Activated naive CD8-positive, alpha-beta T cell treated with anti-CD3 and anti-CD28 coated beads, Interleukin-2, amount 50 U/mL, for 24 hours (primary cell): ENCODE measurements around the gene ARHGEF4.

ENCODE experiments used
- ATAC-seq: fragments of 150-1000 bp; cut with Tn5 transposase; one replicate; pipeline ENCODE4 v1.10.0; 2021
- DNase-seq: peaks from one replicate; pipeline ENCODE4 v3.0.0; 2021
- H3K27ac Mint-ChIP-seq: one replicate; pipeline ENCODE4 v1.8.0; 2021; ENCODE audit warnings: mild to moderate bottlenecking, mixed read lengths
- H3K27me3 Mint-ChIP-seq: one replicate; pipeline ENCODE4 v1.8.0; 2021; ENCODE audit warnings: mixed read lengths
- H3K36me3 Mint-ChIP-seq: one replicate; pipeline ENCODE4 v1.8.0; 2021; ENCODE audit warnings: low read depth, mixed read lengths
- H3K4me1 Mint-ChIP-seq: one replicate; pipeline ENCODE4 v1.8.0; 2021; ENCODE audit warnings: mixed read lengths
- H3K4me3 Mint-ChIP-seq: one replicate; pipeline ENCODE4 v1.8.0; 2021; ENCODE audit warnings: mild to moderate bottlenecking, moderate library complexity, mixed read lengths
- H3K9me3 Mint-ChIP-seq: one replicate; pipeline ENCODE4 v1.8.0; 2021; ENCODE audit warnings: mixed read lengths

ARHGEF4 gene, protein sequence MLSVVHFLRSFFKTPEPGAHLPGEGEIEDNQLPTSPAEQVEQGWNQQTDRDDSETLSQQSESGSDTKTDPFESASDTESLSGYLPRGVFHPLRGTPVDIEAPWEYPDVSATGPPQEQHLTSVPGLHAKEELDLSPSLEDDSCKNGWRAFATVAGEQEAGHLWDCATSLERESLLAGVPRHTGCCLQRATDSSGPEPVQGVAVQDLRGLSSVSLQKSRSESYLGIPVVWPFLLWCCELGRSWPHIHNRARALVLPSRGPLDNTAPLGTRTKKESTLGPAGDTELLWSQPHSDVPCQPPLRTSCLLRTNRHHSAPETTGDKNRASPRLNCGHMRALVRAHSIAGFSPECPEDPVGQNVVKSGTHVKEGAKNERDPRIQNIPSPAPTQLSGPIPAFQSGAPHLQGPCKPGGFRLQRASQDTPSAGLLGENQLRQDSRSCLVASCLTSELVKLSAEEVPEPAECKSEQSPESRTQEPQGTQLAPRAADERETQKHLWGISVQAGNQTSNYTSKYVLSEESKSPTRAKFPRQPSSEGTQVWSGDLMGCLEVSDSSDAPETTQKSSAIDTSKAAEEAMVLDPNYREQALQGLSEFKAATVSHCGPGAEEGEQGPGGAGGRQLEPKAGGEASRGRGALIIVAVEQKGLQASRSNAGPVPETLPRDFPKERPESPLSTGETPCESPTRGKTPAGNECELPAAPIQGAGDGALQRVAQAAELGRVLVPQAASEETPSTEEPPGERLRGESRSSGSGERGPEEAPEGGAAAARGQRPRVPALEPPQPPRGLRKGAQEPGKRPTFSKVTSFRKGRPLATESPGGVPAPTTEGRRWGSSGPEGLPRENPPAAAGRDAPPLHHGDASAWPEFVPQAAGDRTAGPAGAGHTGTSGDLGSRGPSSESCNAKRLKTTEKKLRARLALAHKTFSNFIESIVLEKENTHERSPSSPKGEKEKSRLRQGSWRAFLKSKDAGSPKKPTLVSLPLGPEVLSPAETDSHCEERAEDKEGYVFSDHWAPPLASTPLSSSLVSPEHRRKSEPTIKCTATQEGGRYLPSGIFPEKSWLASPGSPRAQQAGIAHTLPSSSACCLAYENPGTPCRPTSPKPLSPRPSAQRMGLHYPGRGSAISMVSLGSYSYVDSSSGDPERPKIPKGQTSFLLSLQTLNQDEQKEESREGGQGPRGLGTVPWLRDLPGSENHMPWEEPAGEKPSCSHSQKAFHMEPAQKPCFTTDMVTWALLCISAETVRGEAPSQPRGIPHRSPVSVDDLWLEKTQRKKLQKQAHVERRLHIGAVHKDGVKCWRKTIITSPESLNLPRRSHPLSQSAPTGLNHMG (N-terminal part only)

DNA sequence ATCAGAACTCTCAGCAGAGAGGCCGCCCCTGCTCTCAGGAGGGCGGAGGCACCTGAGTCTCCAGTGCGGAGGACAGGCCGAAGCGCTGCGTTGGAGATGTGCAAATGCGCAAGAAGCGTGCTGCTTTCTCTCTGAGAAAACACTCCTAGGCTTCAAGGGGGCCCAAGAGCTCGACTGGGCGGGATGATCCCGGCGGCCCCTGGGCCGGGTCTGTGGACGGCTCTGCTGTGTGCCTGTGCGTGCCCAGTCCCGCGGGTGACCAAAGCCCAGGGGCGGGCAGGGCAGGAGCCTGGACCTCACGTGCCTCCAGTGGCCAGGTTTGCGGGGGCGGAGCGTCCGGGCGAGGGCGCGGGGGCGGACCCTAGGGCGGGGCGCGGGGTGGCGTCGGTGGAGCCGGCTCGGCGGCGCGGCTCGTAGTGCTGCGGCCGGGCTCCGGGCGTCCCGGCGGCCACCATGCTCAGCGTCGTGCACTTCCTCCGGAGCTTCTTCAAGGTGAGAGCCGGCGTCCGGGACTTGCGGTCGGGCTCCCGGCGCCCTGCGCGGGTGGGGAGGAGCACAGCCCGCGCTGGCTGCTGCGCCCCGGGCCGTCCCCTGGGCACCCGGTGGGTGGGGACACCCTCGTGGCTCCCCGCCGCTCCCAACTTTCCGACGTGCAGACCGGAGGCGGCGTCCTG lies at the start of gene ARHGEF4:
ARHGEF4 (plus strand) TSS at position 414 of the 674 bp plus-strand sequence; CDS start at position 454, 40 bp downstream.
- Mint-ChIP-seq H3K4me3 (no peak within 1 kb of the TSS), H3K27me3 (peaks cover 41% of the 10 kb centered on the region)
- ATAC-seq: peak; percentile 33

DNA sequence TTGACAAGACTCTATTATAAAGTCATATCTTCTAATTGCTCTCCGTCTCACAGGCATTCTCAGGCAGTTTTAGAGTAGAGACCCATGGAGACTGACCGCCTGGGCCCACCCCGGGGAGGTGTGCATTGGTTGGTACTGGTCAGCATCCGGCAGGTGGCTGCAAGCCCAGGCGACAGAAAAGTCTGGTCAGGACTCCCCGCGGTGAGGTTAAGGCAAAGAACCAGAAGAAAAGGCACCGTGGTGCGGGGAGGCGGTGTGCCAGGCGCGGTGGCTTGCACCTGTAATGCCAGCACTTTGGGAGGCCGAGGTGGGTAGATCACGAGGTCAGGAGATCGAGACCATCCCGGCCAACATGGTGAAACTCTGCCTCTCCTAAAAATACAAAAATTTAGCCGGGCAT lies 48.9 kb upstream of the ARHGEF4 start:
- Mint-ChIP-seq H3K27ac (no peak overlapping the region), H3K4me3 (no peak overlapping the region), H3K9me3 (no peaks in the 10 kb centered on the region), H3K4me1 (no peaks in the 10 kb centered on the region), H3K27me3 (peaks cover 9% of the 10 kb centered on the region), H3K36me3 (no peaks in the 10 kb centered on the region)
- DNase-seq (no peak), ATAC-seq (no peak)

More for the DNA sequence above, at the start of gene ARHGEF4:
- Mint-ChIP-seq H3K4me1 (peaks cover 1% of the 10 kb centered on the region), H3K36me3 (no peaks in the 10 kb centered on the region), H3K9me3 (no peaks in the 10 kb centered on the region), H3K27ac (no peak within 1 kb of the TSS)
- DNase-seq: peak; percentile 25

DNA sequence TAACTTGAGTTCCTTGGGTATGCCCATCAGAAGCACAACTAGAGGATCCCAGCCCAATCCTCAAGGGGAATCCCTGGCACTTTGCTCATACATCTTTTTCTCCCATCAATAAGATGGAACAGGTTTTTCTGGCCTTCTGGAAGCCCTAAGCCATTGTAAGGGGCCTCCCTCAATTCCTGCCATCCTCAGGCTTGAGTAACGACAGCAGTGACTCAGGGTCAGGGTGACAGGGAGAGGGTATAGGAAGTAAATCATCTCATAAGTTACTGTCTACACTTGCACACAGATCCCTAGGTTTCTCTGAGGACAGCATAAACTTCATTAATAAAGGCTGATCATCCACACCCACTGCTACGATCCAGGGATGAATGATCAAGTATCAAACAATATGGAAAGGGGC lies 46.4 kb upstream of the ARHGEF4 start:
- H3K4me3 Mint-ChIP-seq: no peak overlapping the region
- H3K9me3 Mint-ChIP-seq: no peaks in the 10 kb centered on the region
- DNase-seq (no peak), ATAC-seq (no peak)
- H3K36me3 Mint-ChIP-seq: no peaks in the 10 kb centered on the region
- H3K27ac Mint-ChIP-seq: no peak overlapping the region
- H3K27me3 Mint-ChIP-seq: peaks cover 8% of the 10 kb centered on the region
- H3K4me1 Mint-ChIP-seq: no peaks in the 10 kb centered on the region

GRCh38 chr2:130790804-130791616 lies 45.7 kb upstream of the ARHGEF4 start:
- H3K9me3 Mint-ChIP-seq: no peaks in the 10 kb centered on the region

DNA sequence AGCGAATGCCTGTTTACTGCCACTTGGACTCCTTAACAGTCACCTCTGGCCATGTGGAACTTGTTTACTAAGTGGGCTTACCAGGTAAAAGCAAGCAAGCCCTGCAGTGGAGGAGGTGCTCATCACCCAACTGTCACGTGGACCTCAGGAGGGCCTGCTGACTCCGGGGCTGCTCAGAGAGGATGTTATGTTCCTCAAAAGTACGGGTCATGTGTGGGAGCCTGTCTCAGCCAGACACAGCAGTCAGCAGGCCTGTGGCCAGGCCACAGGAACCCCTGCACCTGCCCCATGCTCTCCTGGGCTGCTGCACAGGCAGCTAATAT lies 45.1 kb upstream of the ARHGEF4 start:
- no peaks in the 10 kb centered on the region for H3K9me3 Mint-ChIP-seq
- peaks cover 2% of the 10 kb centered on the region for H3K4me1 Mint-ChIP-seq
- no peak overlapping the region for H3K4me3 Mint-ChIP-seq
- H3K27ac Mint-ChIP-seq: no peak overlapping the region
- DNase-seq (no peak), ATAC-seq (no peak)
- H3K27me3 Mint-ChIP-seq: peaks cover 8% of the 10 kb centered on the region
- no peaks in the 10 kb centered on the region for H3K36me3 Mint-ChIP-seq

More at GRCh38 chr2:130790804-130791616, 45.7 kb upstream of the ARHGEF4 start:
- DNase-seq (no peak), ATAC-seq (no peak)
- H3K4me1 Mint-ChIP-seq: no peaks in the 10 kb centered on the region
- no peak overlapping the region for H3K27ac Mint-ChIP-seq
- peaks cover 8% of the 10 kb centered on the region for H3K27me3 Mint-ChIP-seq
- H3K4me3 Mint-ChIP-seq: no peak overlapping the region
- H3K36me3 Mint-ChIP-seq: no peaks in the 10 kb centered on the region

DNA sequence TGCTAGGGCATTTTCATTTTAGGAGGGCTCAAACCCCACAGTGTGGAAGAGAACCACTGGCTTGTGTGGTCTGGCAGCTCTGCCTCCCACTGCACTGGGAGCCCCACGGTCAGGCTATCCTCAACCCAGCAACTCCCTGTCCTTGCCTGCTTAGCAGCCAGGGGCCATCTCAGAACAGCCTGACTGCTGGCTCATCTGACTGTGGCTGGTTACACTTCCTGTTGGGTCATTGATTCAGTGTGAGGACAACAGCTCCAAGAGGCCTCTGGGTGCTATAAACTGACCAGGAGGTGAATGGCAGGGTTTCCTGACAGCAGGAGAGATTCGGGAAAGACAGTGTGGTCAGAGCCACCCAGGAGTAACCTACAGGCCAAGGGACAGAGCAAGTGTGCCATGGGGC lies 41.3 kb upstream of the ARHGEF4 start:
- Mint-ChIP-seq H3K27me3 (peaks cover 6% of the 10 kb centered on the region), H3K4me3 (no peak overlapping the region), H3K27ac (no peak overlapping the region), H3K4me1 (peaks cover 7% of the 10 kb centered on the region), H3K9me3 (no peaks in the 10 kb centered on the region), H3K36me3 (no peaks in the 10 kb centered on the region)
- no peak for DNase-seq
- ATAC-seq: no peak

DNA sequence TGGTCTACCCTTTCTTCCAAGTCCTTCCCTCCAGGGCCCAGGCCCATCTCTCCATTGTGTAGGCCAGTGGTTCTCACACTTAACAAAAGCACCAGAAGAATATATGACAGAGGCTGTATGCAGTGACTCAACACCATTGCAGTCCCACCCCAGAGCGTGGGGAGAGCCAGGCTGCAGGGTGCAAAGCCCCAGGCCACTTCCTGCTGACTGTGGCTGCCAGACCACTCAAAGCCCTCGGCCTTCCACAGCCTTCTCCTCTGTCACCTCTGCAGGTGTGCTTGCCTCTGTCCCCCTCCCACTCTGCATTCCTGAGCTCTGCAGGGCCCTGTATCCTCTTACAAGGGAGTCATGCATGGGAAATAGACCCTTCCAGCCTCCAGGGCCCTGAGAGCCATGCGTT lies 40.4 kb upstream of the ARHGEF4 start:
- H3K36me3 Mint-ChIP-seq: no peaks in the 10 kb centered on the region
- no peak for DNase-seq
- no peak for ATAC-seq
- no peaks in the 10 kb centered on the region for H3K9me3 Mint-ChIP-seq
- H3K27me3 Mint-ChIP-seq: peaks cover 6% of the 10 kb centered on the region
- H3K4me1 Mint-ChIP-seq: peaks cover 7% of the 10 kb centered on the region
- H3K4me3 Mint-ChIP-seq: no peak overlapping the region
- no peak overlapping the region for H3K27ac Mint-ChIP-seq

GRCh38 chr2:130797493-130798435 lies 39.0 kb upstream of the ARHGEF4 start:
- peak overlapping the region; percentile 62 for H3K4me3 Mint-ChIP-seq
- H3K9me3 Mint-ChIP-seq: no peaks in the 10 kb centered on the region
- H3K27me3 Mint-ChIP-seq: peaks cover 6% of the 10 kb centered on the region
- peak; percentile 95 for ATAC-seq
- no peak overlapping the region for H3K27ac Mint-ChIP-seq
- H3K36me3 Mint-ChIP-seq: no peaks in the 10 kb centered on the region
- peaks cover 7% of the 10 kb centered on the region for H3K4me1 Mint-ChIP-seq
- DNase-seq: peak; percentile 95

- Mint-ChIP-seq H3K27me3 (peaks cover 3% of the 10 kb centered on the region), H3K36me3 (no peaks in the 10 kb centered on the region), H3K4me1 (peaks cover 7% of the 10 kb centered on the region), H3K9me3 (no peaks in the 10 kb centered on the region), H3K27ac (no peak overlapping the region), H3K4me3 (peak overlapping the region; percentile 60)
- DNase-seq (no peak), ATAC-seq (no peak)
Measured at GRCh38 chr2:130798472-130799218, 38.1 kb upstream of the ARHGEF4 start.

DNA sequence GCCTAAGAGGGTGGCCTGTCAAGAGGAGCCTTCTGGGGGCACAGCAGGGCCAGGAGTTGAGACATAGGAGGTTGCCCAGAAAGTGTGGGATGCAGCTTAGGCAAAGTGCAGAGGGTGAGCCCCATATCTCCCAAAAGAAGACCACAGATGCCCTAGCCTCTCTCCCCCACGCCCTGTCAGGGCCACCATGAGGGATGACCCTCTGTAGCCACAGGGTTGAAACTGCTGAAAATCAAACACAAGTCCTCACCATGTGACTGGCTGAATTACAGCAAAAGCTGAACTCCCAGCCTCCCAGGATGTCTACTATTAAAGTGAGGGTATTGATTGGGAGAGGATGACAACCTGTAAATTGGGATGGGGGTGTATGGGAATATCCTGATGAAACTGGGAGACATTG lies 37.4 kb upstream of the ARHGEF4 start:
- H3K9me3 Mint-ChIP-seq: no peaks in the 10 kb centered on the region
- peaks cover 3% of the 10 kb centered on the region for H3K27me3 Mint-ChIP-seq
- no peak overlapping the region for H3K27ac Mint-ChIP-seq
- ATAC-seq (no peak), DNase-seq (no peak)
- peaks cover 7% of the 10 kb centered on the region for H3K4me1 Mint-ChIP-seq
- H3K36me3 Mint-ChIP-seq: no peaks in the 10 kb centered on the region
- no peak overlapping the region for H3K4me3 Mint-ChIP-seq

DNA sequence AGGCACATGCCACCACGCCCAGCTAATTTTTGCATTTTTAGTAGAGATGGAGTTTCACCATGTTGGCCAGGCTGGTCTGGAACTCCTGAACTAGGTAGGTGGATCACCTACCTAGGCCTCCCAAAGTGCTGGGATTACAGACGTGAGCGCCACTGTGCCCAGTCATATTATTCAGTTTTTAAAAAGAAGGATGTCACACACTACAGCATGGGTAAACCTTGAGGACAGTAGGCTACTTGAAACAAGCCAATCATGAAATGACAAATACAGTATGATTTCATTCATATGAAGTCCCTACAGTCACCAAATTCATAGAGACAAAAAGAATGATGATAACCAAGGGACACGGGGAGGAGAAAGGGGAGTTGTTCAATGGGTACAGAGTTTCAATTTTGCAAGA lies 31.1 kb upstream of the ARHGEF4 start:
- peaks cover 7% of the 10 kb centered on the region for H3K4me1 Mint-ChIP-seq
- H3K27me3 Mint-ChIP-seq: peaks cover 6% of the 10 kb centered on the region
- H3K36me3 Mint-ChIP-seq: no peaks in the 10 kb centered on the region
- H3K27ac Mint-ChIP-seq: no peak overlapping the region
- no peak for ATAC-seq
- H3K9me3 Mint-ChIP-seq: no peaks in the 10 kb centered on the region
- no peak for DNase-seq
- H3K4me3 Mint-ChIP-seq: no peak overlapping the region

DNA sequence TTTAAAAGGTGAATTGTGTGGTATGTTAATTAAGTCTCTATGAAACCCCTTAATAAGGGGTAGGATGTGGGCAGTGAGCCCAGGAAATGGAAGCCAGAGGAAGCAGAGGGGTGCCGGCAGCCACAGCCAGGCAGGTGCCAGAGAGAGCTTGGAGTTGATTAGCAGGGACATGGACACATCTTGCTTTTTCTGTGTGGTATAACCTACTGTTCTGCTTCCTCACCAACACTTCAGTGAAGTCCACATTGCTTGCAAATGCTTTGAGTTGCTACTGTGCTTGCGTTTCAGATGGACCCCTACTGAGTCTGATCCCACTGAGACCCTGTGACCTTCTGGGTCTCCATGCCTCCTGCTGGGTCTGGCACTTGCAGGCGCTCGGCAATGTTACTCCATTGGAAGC lies 30.3 kb upstream of the ARHGEF4 start:
- no peaks in the 10 kb centered on the region for H3K9me3 Mint-ChIP-seq
- H3K36me3 Mint-ChIP-seq: no peaks in the 10 kb centered on the region
- H3K27me3 Mint-ChIP-seq: peaks cover 6% of the 10 kb centered on the region
- DNase-seq (no peak), ATAC-seq (peak; percentile 35)
- no peak overlapping the region for H3K27ac Mint-ChIP-seq
- peaks cover 7% of the 10 kb centered on the region for H3K4me1 Mint-ChIP-seq
- no peak overlapping the region for H3K4me3 Mint-ChIP-seq
